Lower lobe of right lung (tissue), 2 donors: Measurements from ENCODE around the gene RAD51B. TPM values are rescaled to one million over a fixed set of nuclear protein-coding genes. Genes with fewer than 3 reads are reported as not detected.

Experiments
- ATAC-seq, 2 donors: fragments of 200-7000 bp; cut with Tn5 transposase; one replicate each; pipeline ENCODE4 v1.9.1; 2020 to 2022; ENCODE audit warnings: mild to moderate bottlenecking in 2 of 2, moderate library complexity in 2 of 2
- DNase-seq: peaks from one replicate; pipeline ENCODE4 v3.0.0-alpha.2; 2020
- H3K27ac ChIP-seq: fragments of 200-600 bp; one replicate; pipeline ENCODE4 v1.8.0; 2022
- H3K27me3 ChIP-seq: fragments of 200-600 bp; one replicate; pipeline ENCODE4 v1.8.0; 2022; ENCODE audit warnings: low read depth
- H3K36me3 ChIP-seq: fragments of 200-600 bp; one replicate; pipeline ENCODE4 v1.8.0; 2022; ENCODE audit warnings: mild to moderate bottlenecking
- H3K4me1 ChIP-seq: fragments of 200-600 bp; one replicate; pipeline ENCODE4 v1.8.0; 2022
- H3K4me3 ChIP-seq: fragments of 200-600 bp; one replicate; pipeline ENCODE4 v1.8.0; 2022; ENCODE audit warnings: mild to moderate bottlenecking
- H3K9me3 ChIP-seq: fragments of 200-600 bp; one replicate; pipeline ENCODE4 v1.8.0; 2022
- intact Hi-C: fragments of 100-400 bp; cut with DNase I; formaldehyde crosslinking; loops from one replicate; pipeline ENCODE4 v1.11.0; 2022
- total RNA-seq: library from RNA; stranded (reverse); fragmentation: NEBNext Ultra II Directional; extraction: Animal tissue kit (Norgen Biotek cat#: 25700); gene quantifications from one replicate; pipeline ENCODE4 v1.2.1, GENCODE V29; 2021
- TF ChIP-seq, protein P1 (sequence below): fragments of 200-600 bp; IDR thresholded peaks from one replicate; pipeline ENCODE4 v1.8.0; 2022; ENCODE audit warnings: antibody characterized with exemption, mild to moderate bottlenecking
- donor health status: DM: no; HTN: yes; CAD: no; lungs with severe emphysema.

RAD51B gene
- total RNA-seq, 1 donor from 2014 or later: 22.2 TPM

DNA sequence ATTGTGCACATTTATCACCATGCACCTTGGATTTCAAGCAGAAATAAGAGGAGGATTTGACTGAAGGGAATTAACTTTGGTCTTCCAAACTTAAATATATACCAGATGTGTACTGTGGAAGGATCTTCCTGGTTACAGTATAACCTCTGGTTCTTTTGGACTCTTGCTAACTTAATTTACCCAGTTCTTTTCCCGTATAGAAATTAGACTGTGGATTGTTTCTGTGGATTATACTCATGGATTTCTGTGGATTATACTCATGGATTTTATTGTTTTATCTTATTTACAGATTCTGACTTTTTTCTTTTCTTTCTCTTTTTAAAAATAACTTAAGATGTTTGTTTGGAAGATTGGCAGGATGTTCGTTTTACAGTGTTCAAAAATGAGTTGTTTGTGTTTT is 215.3 kb downstream of the RAD51B start:
- Histone ChIP-seq H3K4me1 (no peaks in the 10 kb centered on the region), H3K36me3 (no peaks in the 10 kb centered on the region), H3K4me3 (no peak overlapping the region), H3K27ac (no peak overlapping the region), H3K27me3 (no peaks in the 10 kb centered on the region), H3K9me3 (no peaks in the 10 kb centered on the region)
- intact Hi-C loops: no loop called here
- no peak for ATAC-seq
- TF ChIP-seq, protein P1, sequence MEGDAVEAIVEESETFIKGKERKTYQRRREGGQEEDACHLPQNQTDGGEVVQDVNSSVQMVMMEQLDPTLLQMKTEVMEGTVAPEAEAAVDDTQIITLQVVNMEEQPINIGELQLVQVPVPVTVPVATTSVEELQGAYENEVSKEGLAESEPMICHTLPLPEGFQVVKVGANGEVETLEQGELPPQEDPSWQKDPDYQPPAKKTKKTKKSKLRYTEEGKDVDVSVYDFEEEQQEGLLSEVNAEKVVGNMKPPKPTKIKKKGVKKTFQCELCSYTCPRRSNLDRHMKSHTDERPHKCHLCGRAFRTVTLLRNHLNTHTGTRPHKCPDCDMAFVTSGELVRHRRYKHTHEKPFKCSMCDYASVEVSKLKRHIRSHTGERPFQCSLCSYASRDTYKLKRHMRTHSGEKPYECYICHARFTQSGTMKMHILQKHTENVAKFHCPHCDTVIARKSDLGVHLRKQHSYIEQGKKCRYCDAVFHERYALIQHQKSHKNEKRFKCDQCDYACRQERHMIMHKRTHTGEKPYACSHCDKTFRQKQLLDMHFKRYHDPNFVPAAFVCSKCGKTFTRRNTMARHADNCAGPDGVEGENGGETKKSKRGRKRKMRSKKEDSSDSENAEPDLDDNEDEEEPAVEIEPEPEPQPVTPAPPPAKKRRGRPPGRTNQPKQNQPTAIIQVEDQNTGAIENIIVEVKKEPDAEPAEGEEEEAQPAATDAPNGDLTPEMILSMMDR: no peak
- no peak for DNase-seq

DNA sequence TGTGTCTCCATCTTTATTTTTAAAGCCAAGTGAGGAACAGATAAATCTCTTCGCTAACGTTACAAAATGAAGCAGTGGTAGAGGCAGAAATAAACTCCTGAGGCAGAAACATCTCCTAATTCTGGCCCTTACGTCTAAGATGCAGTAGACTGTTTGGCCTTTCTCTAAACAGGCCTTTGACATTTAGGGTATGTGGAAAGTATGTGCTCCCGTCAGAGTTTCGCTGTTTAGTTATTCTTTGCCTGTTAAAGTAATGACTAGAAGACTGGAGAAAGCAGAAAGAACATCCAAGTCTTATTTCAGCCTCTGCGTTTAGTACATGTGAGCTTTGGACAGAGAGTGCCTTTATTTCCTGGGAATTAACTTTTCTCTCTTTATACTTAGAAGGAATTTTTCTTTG is 216.6 kb downstream of the RAD51B start:
- TF ChIP-seq, protein P1: no peak
- intact Hi-C loops: no loop called here
- Histone ChIP-seq H3K9me3 (no peaks in the 10 kb centered on the region), H3K36me3 (no peaks in the 10 kb centered on the region), H3K4me3 (no peak overlapping the region), H3K27me3 (no peaks in the 10 kb centered on the region), H3K27ac (no peak overlapping the region), H3K4me1 (no peaks in the 10 kb centered on the region)
- DNase-seq (no peak), ATAC-seq (no peak)

DNA sequence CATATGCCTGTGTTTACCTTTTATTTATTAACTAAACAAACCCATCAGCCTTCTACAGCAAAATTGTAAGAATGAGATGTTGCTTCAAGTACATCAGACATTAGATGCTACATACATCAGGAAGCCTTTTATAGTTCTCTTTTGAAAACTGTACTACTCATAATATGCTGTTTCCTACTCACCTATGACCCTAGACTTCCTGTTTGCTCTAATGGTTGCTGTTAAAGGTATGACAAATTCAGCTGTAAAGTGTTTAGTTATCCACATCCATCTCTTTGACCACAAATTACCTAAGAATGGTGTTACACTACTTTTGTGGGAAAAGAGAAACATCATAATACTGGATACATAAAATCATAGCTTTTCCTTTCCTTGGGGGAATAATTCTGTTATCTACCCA is 220.0 kb downstream of the RAD51B start:
- TF ChIP-seq, protein P1: no peak
- H3K4me1 ChIP-seq: peaks cover 5% of the 10 kb centered on the region
- no peaks in the 10 kb centered on the region for H3K27me3 ChIP-seq
- H3K9me3 ChIP-seq: no peaks in the 10 kb centered on the region
- intact Hi-C loops: no loop called here
- DNase-seq (no peak), ATAC-seq (no peak)
- no peaks in the 10 kb centered on the region for H3K36me3 ChIP-seq
- no peak overlapping the region for H3K27ac ChIP-seq
- H3K4me3 ChIP-seq: no peak overlapping the region

DNA sequence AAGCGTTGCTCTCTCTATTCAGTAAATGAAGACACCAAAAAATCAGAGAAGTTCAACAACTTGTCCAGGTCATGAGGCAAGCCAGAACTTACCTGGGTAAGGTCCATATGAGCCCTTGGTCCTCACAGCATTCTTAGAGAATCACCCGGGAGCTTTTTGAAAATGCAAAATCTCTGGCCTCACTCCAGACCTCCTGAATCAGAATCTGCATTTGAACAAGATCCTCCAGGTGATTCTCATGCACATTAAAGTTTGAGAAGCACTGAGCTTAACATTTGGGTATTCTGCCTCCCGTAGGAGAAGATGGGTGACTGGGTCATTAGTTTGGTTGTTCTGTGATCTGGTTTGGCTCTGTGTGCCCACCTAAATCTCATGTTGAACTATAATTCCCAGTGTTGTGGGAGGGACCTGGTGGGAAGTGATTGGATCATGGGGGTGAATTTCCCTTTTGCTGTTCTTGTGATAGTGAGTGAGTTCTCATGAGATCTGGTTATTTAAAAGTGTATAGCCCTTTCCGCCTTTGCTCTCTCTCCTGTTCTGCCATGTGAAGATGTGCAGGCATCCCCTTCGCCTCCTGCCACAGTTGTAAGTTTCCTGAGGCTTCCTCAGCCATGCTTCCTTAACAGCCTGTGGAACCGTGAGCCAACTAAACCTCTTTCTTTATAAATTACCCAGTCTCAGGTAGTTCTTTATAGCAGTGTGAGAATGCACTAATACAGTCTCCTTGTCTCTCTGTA is 221.2 kb downstream of the RAD51B start:
- intact Hi-C loops: no loop called here
- TF ChIP-seq, protein P1: no peak
- H3K4me3 ChIP-seq: no peak overlapping the region
- H3K27ac ChIP-seq: no peak overlapping the region
- no peaks in the 10 kb centered on the region for H3K27me3 ChIP-seq
- H3K4me1 ChIP-seq: peaks cover 5% of the 10 kb centered on the region
- no peaks in the 10 kb centered on the region for H3K9me3 ChIP-seq
- H3K36me3 ChIP-seq: no peaks in the 10 kb centered on the region
- ATAC-seq (no peak), DNase-seq (no peak)

DNA sequence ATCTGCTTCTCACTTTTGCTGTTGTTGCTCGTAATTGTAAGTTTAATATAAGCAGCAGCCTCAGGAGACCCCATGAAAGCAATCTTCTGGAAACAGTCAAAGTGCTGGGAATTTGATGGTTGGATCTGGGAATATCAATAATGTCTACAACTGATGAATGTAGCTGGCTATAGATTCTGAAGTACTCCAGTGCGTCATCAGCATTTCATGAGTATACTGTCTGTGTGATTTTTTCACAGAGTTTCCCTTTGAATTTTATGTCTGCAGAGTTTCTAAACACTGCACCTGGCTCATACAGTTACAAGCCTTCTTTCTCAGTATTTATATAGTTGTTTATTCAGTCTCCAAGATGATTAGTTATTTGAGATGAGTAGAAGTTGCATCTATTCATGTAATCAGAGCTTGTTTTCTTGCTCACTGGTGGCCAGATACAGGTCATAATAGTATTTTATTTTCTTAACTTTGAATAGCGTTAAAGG is 222.3 kb downstream of the RAD51B start:
- no peaks in the 10 kb centered on the region for H3K36me3 ChIP-seq
- H3K27ac ChIP-seq: no peak overlapping the region

More for the DNA sequence above, 222.3 kb downstream of the RAD51B start:
- Histone ChIP-seq H3K9me3 (no peaks in the 10 kb centered on the region), H3K27me3 (no peaks in the 10 kb centered on the region), H3K4me1 (peaks cover 5% of the 10 kb centered on the region), H3K4me3 (no peak overlapping the region)
- TF ChIP-seq, protein P1: no peak
- intact Hi-C loops: no loop called here
- ATAC-seq (no peak), DNase-seq (no peak)
